HG03439 (cell line): ENCODE data around the gene RARRES2.
"Not testable (repeated sequence)": the region's sequence is repeated elsewhere in the genome, so short reads cannot be mapped to it uniquely, and the experiment has no call there.

Experiments used
- ATAC-seq: cut with Tn5 transposase; IDR thresholded peaks from one replicate; pipeline ENCODE4 v1.9.1; 2021; ENCODE audit warnings: mild to moderate bottlenecking, moderate library complexity; ENCODE audit not compliant: unreplicated experiment

RARRES2 gene

DNA sequence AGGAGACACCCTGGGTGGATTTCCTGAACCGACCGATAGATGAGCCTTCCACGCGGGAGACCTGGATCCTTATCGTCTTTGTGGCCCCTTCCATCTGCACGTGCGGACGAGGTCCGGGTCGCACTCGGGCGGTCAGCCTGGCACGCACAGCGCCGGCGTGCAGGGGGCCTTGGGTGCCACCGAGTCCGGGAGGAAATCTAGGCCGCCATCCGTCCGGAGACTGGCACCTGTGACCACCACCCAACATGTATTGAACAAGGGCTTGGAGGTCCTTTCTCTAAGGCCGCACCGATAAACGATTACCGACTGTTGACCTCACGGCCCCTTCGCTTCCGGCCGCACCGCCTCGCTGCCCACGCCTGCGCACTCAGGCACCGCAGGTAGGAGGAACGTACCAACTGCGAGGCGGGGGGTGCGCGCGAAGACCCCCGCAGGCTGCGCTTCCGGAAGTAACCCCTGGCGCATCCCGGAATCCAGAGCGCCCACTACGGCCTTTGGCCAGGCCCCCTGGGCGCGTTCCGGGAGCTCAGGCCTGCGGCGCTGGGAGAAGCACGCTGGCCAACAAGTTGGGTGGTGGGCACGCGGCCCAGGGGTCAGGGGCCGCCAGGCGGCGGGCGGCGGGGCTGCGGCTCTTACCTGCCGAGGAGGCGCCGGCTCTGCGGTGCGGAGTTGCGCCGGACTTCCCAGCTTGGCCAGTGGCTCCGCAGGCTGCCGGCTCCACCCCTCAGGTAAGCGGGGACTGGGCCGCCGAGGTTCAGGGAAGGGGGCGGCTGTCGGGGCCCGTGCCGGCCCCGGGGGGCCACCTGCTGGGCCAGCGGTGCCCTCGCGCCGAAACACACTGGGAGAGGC lies 18.4 kb downstream of the RARRES2 start, which contains the start of the genes ACTR3C and LRRC61:
Gene ACTR3C, minus strand, starts transcription at position 713 of the 849 bp plus-strand sequence. CDS start 28,249 bp downstream, outside the sequence.
Gene LRRC61, plus strand, starts transcription at position 523 of the 849 bp plus-strand sequence. CDS start 13,507 bp downstream, outside the sequence.
- peak; percentile 56 for ATAC-seq

DNA sequence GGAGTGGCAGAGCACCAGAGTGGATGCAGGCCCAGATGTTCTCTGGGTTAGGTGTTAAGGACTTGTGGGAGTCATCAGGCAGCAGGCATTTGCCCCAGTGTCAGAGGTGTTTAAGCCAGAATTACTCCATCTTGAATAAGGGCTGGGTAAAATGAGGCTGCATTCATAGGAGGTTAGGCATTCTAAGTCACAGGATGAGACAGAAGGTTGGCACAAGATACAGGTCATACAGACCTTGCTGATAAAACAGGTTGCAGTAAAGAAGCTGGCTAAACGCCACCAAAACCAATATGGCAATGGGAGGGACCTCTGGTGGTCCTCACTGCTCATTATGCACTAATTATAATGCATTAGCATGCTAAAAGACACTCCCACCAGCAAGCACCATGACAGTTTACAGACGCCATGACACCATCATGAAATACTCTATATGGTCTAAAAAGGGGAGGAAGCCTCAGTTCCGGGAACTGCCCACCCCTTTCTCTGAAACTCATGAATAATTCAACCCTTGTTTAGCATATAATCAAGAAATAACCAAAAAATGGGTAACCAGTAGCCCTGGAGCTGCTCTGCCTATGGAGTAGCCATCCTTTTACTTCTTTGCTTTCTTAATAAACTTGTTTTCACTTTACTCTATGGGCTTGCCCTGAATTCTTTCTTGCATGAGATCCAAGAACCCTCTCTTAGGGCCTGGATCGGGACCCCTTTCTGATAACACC lies 19.2 kb downstream of the RARRES2 start:
- ATAC-seq = peak; percentile 42

DNA sequence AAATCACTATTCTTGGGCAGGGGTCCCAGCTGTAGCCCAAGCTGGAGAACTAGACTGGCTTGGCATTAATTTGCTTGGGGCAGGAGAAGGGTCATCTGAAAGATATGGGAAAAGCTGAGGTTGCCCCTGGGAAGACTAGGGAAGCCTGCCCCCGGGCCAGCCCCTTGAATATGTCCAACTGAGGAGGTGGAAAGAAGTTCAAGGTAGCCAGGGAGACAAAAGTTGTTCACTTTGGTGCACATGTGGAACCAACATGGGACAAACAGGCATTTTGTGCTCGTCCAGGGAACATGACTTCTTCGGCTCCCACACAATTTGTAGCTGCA lies 19.7 kb downstream of the RARRES2 start:
- no peak for ATAC-seq

DNA sequence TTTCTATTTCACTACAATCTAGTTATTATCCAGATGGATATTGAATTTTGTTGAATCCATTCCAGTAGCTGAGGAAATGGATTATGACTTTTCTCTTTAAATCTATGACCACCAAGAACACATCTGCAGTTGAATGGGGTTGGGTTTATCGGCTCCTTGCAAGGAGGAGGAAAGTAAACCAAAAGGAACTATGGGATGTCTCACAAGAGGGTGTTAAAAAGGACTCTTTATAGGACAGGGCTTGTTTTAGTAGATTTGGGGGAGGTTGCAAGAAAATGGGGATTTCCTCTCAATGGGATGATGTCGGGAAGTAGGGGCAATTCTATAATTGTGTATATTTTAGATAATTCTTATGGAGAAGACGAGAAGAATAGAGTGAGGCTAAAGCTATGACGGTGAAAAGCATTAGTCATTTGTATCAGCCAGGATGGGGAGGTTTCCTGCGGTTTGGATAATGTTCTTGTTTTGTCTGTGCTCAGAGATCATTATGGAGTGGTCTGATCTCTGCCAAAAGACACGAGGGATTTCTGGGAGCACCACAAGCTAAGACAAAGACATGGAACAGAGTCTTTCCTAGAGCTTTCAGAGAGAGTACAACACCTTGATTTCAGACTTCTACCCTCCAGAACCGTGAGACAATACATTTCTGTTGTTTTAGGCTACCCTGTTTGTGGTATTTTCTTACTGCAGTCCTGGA lies 23.5 kb downstream of the RARRES2 start:
- ATAC-seq = no peak

DNA sequence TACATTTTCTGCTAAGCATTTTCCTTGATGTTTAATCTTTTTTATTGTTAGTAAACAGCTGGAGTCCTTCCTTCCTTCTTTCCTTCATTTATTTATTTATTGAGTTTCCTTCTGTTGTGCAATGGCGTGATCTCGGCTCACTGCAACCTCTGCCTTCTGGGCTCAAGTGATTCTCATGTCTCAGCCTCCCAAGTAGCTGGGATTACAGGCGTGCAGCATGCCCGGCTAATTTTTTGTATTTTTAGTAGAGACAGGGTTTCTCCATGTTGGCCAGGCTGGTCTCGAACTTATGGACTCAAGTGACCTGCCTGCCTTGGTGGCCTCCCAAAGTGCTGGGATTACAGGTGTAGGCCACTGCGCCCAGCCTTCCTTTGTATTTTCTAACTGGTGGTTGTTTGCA lies 24.4 kb downstream of the RARRES2 start:
- not testable (repeated sequence) for ATAC-seq

DNA sequence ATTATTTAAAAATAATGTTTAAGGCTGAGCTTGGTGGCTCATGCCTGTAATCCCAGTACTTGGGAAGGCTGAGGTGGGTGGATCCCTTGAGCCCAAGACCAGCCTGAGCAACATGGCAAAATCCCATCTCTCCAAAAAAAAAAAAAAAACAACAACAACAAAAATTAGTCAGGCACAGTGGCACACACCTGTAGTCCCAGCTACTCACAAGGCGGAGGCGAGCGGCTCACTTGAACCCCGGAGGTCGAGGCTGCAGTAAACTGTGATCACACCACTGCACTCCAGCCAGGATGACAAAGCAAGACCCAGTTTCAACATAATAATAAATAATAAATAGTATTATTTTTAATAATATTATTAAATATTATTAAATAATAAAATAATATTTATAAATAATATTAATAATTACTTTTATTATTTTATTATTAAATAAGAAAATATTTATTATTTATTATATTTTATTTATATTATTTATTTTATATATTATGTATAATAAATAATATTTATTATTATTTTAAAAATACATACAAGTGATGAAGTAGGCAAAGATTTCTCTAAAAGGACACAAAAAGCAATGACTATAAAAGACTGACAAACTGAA lies 26.7 kb downstream of the RARRES2 start:
- ATAC-seq = no peak

DNA sequence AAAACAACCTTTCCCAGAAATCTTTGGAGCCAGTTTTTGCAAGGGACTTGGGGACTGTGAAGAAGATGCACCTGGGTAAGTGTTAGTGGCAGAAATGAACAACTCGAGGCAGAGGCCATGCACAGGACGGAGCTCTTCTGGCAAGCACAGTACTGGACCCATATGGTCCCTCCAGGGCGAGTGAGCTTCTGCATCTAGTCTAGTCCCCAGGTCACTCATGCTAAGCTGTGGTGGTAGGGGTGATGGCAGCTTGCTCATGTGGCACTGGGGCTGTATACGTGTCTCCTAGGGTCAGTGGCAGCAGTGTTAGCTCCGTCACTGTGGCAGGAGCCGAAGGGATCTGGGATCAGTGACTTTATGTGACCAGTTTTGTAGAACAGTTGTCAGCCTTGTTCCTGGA lies 27.6 kb downstream of the RARRES2 start:
- ATAC-seq = no peak

DNA sequence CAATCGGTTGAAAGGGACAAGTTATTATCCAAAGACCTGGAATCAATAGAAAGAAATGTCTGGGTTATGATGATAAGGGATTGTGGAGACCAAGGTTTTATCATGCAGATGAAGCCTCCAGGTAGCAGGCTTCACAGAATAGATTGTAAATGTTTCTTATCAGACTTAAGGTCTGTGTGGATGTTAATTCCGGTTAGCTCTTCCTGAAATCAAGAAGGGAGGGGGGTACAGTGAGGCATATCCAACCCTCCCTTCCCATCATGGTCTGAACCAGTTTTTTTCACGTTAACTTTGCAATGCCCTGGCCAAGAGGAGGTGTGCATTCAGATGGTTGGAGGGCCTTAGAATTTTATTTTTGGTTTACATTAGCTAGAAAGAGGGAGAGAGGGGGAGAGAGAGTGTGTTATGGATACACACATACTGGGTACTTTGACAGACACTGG lies 28.0 kb downstream of the RARRES2 start:
- no peak for ATAC-seq

DNA sequence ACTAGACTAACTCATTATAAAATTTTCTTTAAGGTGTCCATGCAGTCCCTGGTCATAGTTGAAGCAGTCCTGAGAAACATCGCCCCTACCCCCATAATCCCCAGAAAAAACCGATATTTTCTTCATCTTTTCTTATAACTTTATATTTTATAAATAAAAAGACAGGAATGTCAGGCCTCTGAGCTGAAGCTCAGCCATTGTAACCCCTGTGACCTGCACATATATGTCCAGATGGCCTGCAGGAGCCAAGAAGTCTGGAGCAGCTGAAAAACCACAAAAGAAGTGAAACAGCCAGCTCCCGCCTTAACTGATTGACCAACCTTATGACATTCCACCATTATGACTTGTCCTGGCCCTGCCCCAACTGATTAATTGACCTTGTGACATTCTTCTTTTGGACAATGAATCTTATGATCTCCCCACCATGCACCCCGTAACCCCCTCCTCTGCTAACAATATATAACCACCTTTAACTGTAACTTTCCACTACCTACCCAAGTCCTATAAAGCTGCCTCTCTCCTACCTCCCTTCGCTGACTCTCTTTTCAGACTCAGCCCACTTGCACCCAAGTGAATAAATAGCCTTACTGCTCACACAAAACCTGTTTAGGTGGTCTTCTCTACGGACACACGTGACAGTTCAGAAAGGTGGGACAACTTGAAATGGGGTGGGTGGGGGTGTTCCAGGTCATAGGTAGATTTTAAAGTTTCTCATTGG lies 28.6 kb downstream of the RARRES2 start:
- not testable (repeated sequence) for ATAC-seq

DNA sequence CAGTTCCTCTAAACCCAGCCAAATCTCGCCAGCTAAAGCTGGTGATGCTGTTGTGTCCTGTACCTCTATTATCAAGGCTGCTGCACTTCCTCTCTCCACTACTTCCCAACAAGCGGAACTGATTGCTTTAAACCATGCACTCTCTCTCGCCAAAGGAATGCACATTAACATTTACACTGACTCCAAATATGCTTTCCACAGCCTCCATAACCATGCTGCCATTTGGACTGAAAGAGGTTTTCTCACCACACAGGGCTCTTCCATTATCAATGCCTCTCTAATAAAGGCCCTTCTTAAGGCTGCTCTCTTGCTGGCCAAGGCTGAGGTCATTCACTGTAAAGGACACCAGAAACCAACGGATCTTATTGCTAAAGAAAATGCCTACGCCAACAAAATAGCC lies 29.7 kb downstream of the RARRES2 start:
- ATAC-seq = no peak

DNA sequence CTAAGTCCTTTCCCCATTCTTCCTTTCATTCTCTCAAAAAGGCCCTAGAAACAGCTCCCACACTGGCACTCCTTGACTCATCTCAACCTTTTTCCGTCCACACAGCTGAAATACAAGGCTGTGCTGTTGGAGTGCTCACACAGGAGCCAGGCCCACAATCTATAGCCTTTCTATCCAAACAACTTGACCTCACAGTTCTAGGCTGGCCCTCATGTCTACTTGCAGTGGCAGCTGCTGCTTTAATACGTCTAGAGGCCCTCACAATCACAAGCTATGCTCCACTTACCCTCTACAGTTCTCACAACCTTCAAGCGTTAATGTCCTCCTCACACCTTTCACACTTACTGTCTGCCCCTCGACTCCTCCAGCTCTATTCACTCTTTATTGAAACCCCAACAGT lies 30.3 kb downstream of the RARRES2 start:
- no peak for ATAC-seq

DNA sequence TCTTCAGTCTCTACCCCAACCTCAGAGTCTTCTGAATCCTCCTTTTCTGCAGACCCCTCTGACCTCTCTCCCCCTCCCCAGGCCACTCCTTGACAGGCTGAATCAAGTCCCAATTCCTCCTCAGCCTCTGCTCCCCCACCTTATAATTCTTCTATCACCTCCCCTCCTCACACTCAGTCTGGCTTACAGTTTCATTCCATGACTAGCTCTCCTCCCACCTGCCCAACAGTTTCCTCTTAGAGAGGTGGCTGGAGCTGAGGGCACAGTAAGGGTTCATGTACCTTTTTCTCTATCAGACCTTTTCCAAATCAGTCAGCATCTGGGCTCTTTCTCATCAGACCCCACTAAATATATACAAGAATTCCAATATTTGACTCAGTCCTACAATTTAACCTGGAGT lies 32.9 kb downstream of the RARRES2 start:
- ATAC-seq = no peak

DNA sequence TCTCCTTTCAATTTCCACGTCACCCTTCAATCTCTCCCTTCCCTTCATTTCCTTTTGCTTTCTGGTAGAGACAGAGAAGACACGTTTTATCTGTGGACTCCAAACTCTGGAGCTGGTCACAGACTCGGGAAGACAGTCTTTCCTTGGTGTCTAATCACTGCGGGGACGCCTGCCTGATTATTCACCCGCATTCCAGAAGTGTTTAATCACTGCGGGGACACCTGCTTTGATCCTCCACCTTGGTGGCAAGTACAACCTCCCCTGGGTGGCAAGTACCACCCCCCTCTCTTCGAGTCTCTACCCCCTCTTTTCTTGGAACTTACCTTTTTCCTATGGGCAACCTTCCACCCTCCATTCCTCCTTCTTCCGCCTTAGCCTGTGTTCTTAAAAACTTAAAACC lies 33.5 kb downstream of the RARRES2 start:
- no peak for ATAC-seq

DNA sequence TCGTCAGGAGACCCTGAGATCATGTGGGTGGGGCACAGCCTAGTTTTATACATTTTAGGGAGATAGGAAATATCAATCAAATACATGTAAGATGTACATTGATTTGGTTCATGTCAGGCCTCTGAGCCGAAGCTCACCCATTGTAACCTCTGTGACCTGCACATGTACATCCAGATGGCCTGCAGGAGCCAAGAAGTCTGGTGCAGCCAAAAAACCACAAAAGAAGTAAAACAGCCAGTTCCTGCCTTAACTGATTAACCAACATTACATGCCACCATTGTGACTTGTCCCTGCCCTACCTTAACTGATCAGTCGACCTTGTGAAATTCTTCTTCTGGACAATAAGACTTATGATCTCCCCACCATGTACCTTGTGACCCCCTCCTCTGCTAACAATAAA lies 34.3 kb downstream of the RARRES2 start:
- no peak for ATAC-seq

DNA sequence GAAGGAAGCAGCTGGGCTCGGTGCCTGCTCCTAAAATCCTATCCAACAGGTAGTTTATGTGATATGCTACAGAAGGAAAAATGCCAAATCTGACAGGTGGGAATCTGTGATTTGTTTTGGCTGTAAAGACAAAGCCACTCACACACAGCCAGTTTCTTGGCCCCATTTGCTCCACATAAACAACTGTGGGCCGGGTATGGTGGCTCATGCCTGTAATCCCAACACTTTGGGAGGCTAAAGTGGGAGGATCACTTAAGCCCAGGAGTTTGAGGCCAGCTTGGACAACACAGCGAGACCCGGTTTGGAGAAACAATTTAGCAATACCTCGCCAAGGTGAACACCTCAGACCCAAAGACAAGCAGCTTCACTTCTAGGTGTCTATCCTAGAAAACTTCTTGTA lies 35.1 kb downstream of the RARRES2 start:
- ATAC-seq = not testable (repeated sequence)

DNA sequence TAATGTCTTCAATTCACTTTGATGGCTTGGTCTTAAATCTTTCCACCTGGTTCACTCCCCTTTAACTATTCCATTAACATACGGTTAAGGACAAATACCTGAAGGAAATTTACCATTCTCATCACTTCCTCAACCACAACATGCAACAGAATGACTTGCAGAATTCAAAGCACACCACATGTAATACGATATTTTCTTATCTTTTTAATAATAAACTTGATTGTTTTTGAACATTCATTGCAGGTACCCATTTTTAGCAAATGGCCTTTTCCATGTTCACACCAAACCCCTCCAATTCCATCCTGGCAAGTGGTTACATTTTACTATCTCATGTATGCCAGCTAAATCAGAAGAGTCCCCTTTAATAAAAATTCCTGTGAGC lies 35.5 kb downstream of the RARRES2 start:
- not testable (repeated sequence) for ATAC-seq

DNA sequence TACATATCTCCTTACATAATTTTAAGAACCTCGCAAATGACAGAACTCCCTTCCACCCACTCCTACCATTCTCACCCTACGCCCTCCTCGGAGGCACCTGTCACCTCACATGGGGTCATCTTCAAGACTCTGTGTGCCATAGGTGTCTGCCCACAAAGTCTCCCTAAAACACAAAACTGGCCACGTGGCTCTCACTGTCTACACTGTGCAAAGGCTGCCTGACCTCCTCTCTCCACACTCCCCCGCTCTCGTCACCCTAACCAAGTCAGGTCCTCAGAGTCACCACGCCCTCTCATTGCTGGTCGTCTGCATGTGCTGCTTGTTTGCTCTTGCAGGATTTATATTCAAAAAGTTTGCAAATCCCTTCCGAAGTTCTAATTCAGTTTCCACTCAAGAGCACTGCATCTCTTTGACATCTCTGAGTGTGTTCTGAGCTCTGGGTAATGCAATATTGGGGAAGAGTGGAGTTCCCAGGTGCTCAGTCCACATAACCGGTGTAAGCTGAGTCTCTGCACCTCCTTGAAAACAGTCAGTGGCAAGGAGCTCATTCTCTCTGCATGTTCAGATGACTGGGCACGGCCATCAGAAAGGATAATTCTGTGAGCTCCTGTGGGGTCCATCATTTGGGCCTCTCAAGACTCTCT lies 36.0 kb downstream of the RARRES2 start:
- ATAC-seq = not testable (repeated sequence)

DNA sequence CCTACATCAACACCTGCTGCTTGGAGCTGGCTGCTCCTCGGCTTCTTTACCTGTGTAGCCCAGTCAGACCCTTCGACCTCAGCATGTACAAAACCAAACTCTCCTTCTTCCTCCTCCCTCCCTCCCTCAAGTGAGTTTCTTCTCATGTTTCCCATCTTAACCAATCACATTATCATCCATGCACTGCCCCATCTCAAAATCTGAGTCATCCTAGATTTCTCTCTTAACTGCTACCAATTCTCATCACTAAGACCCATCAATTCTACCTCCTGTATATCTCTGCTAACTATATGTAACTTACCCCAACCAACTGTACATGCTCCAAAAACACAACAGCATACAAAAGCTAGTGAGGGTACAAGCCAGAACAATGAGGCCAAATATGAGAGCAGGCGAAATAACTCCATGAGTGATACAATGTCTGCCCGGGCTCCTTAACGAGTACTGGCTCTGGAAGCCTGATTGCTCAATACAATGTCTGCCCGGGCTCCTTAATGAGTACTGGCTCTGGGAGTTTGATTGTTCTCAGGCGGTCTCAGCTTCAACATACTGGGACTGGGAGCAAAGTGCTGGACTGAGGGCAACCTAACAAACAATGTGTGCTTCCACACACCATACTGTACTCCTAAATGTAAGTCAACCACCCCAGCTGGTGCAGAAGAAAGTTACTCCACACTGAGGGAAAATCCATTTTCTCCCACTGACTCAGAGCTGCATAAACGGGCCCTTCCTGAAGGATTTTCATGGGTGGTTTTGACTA lies 36.8 kb downstream of the RARRES2 start:
- not testable (repeated sequence) for ATAC-seq

DNA sequence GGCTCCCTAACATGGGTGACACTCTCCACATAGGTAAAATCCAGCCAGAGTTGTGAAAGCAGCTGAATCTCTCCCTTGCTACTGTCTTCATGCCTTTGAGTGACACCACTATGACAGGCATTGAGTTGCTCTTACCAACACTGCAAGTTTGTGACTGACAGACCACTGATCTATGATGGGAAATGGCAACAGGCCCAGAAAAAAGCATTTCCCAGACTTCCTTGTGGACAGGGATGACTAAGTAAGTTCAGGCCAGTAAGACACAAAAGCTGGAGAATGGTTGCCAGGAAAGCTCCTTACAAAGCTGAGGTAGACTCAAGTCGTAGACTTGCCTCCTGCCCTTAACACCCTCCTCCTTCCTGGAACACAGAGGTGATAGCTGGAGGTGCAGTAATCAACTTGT lies 38.5 kb downstream of the RARRES2 start:
- ATAC-seq = not testable (repeated sequence)
